ENCODE results near the gene ANKS4B. TPM values are rescaled to one million over a fixed set of nuclear protein-coding genes. Genes with fewer than 3 reads are reported as not detected.
"Not testable (repeated sequence)": the region's sequence is repeated elsewhere in the genome, so short reads cannot be mapped to it uniquely, and the experiment has no call there.

The ANKS4B gene
- total RNA-seq, 1 donor from 2014 or later: 0.03 TPM

GRCh38 chr16:21218153-21218552, 15.3 kb upstream of the ANKS4B start:
- no peak for DNase-seq (ENCODE audit: low read depth)

DNA sequence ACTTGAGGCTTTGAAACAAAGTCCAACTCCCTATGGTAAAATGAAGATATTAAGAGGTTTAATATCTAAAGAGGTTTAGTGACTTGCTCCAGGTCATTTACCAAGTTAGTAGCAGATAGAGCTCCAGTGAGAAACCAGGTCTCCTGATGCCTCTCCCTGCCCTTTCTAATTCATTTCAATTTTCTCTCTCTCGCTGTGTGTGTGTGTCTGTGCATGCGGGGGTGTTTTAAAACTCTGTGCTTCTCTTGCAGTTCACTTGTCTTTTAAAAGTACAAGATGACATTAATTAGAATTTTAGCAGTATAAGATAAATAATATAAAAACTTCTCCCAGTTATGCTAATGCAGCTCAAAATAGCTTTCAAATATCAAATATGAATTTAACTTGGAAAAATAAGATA, 13.9 kb upstream of the ANKS4B start:
- no peak for DNase-seq (ENCODE audit: low read depth)

GRCh38 chr16:21222495-21223337, 10.8 kb upstream of the ANKS4B start:
- DNase-seq (ENCODE audit: low read depth): no peak

GRCh38 chr16:21223787-21224186, 9.7 kb upstream of the ANKS4B start:
- no peak for DNase-seq (ENCODE audit: low read depth)

DNA sequence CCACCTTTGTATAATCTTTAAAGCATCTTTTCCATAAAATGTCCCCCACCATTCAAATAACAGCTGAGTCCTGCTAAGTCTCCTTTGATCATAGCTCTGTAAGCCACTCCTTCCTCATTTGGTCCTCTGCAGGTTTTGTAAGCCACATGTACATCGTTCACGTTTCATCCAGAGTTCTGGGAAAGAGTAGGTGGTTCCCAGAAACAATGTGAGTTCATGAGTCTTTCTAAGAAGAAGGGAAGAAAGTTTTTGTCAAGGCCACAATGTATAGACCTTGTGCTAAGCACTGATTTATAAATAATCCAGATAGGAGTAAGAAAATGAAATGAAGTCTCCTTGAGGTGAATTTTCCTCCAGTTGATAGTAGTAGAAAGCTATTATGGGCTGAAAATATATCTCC, 8.7 kb upstream of the ANKS4B start:
- no peak for DNase-seq (ENCODE audit: low read depth)

- DNase-seq (ENCODE audit: low read depth): no peak
Measured at GRCh38 chr16:21226749-21227148, 6.8 kb upstream of the ANKS4B start.

DNA sequence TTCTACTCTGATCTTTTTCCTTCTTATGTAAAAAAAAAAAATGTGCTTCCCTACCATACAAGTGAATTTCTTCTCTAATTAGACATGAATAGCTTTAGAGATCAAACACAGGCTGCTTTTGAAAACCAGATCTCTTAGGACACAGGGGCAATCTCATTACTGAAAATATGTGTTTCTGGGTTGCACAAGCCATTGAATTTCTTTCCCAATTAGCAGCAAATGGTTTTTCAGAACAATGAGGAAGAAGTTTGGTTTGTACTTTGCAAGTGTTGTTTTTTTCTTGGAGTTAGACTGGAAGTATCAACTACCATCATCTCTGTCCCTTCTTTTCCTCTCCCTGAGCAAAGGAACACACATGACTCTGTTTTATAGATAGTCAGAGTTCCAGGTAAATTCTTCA, 5.6 kb upstream of the ANKS4B start:
- no peak for DNase-seq (ENCODE audit: low read depth)

GRCh38 chr16:21228361-21228872, 5.1 kb upstream of the ANKS4B start:
- no peak for DNase-seq (ENCODE audit: low read depth)

DNA sequence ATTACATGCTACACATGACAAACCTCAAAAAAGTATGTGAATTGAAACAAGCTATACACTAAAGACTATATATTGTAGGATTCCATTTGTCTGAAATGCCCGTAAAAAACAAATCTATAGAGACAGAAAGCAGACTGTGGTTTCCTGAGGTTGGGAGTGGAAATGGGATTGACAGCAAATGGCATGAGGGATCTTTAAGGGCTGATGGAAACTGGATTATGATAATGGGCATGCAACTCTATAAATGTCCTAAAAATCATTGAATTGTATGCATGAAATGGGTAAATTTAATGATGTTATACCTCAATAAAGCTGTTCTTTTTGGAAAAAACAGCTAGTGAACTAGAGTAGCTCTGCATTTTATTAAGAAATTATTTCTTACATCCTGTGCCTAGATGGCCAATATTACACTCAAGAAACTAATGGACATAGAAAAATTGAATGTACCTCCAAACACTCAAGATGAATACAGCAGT, 416 bp upstream of the ANKS4B start:
- DNase-seq (ENCODE audit: low read depth): no peak

DNA sequence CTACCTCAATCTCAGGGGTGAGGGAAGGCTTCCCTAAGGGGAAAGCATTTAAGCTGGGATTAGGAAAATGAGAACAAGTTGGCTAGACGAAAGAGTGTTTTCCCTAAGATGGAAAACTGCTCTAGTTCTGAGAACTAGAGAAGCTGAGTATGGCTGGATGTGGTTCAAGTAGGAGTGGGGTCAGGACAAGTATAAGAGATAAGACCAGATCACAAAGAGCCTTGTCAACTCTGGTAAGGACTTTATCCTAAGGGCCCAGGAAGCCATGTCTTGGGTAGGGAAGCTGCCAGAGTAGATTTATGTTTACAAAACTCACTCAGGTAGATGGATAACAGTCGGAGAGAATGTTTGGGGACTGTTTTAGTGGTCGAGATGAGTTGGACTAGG, 1.7 kb downstream of the ANKS4B start:
- DNase-seq (ENCODE audit: low read depth): no peak

DNA sequence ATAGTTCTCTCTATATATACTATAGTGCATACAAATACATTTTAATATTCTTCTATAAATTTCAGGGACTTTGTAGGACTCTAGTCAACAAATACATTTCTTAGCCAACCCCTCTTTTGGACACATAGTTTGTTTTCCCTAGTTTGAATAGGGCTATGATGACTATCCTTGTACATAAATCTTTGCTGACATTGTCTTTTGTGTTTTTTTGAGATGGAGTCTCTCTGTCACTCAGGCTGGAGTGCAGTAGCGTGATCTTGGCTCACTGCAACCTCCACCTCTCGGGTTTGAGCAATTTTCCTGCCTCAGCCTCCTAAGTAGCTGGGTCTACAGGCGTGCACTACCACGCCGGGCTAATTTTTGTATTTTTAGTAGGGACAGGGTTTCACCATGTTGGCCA, 3.3 kb downstream of the ANKS4B start:
- no peak for DNase-seq (ENCODE audit: low read depth)

- no peak for DNase-seq (ENCODE audit: low read depth)
Measured at GRCh38 chr16:21239646-21240045, 6.1 kb downstream of the ANKS4B start.

GRCh38 chr16:21242756-21243155, 9.3 kb downstream of the ANKS4B start:
- no peak for DNase-seq (ENCODE audit: low read depth)

GRCh38 chr16:21244518-21245215, 11.2 kb downstream of the ANKS4B start:
- DNase-seq (ENCODE audit: low read depth): no peak

DNA sequence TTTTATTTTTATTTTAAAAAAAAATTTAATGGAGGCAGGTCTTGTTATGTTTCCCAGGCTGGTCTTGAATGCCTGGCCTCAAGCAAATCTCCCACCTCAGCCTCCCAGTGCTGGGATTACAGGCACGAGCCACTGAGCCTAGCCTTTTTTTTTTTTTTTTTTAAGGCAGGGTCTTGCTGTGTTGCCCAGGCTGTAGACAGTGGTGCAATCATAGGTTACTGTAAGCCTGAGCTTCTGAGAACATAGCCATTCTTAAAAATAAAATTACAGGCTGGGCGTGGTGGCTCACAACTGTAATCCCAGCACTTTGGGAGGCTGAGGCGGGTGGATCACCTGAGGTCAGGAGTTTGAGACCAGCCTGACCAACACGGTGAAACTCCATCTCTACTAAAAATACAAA, 14.7 kb downstream of the ANKS4B start:
- not testable (repeated sequence) for DNase-seq (ENCODE audit: low read depth)

DNA sequence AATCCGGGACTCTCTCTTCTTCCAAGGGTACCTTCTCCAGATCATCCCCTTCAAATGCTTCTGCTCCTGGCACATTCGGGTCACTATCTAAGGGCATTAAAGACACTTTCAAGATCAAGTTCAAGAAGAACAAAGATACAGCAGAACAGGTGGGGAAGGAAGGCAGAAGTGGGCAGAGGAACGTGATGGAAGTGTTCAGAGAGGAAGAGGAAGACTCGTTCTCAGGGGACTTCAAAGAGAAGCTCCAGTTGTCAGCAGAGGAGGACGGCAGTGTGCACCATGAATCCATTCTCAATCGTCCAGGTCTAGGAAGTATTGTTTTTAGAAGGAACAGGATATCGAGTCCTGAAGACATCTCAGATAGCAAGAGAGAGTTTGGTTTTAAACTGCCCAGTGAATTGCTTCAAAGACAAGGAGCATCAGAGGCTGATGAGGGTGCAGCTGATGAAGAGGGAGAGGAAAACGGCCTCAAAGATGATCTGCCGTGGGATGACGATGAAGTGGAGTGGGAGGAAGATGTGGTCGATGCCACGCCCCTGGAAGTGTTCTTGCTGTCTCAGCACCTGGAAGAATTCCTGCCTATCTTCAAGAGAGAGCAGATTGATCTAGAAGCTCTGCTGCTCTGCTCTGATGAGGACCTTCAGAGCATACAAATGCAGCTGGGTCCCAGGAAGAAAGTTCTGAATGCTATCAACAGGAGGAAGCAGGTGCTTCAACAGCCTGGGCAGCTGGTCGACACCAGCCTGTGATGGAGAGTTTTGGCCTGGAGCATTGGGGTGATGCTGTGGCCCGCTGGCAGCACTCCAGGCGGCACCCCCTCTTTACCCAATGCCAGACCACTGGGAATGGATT, 16.8 kb downstream of the ANKS4B start:
- no peak for DNase-seq (ENCODE audit: low read depth)

DNA sequence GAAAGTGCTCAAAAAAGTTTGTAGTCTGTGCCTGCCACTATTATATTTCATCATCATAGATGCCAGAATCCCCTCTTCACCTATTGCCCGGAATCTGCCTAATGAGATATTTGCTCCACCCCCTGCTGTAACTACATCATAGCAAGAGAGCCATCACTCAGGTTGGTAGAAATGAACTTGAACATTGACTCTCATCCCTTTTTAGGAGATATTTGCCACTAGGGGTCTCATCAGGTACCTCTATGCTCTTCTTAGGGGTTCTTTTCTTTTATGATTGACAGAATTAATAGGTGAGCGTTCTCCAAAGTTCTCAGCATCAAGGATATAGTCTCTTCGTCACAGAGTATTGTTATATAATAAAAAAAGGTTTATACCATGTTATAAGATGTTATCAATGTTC, 20.0 kb downstream of the ANKS4B start:
- DNase-seq (ENCODE audit: low read depth): no peak

DNA sequence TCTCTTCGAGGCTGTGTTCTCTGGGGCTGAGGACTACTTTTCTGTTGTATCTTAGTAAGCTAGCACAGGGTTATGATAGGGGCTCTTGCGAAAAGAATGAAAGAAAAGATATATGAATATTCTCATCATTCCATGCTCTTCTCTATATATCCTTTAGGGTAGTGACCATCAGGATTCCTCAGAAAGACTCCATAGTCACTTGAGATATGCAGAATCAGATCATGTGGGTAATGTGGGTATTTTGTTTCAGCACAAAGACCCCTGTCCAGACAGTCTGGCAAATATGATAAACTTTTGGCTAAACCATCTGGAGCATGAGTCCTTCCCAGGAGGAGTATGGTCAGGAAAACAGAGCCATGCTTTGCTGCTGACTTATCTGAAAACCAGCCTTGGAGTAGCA, 23.1 kb downstream of the ANKS4B start:
- no peak for DNase-seq (ENCODE audit: low read depth)

- DNase-seq (ENCODE audit: low read depth): no peak
Measured at GRCh38 chr16:21257284-21257683, 23.8 kb downstream of the ANKS4B start.

DNA sequence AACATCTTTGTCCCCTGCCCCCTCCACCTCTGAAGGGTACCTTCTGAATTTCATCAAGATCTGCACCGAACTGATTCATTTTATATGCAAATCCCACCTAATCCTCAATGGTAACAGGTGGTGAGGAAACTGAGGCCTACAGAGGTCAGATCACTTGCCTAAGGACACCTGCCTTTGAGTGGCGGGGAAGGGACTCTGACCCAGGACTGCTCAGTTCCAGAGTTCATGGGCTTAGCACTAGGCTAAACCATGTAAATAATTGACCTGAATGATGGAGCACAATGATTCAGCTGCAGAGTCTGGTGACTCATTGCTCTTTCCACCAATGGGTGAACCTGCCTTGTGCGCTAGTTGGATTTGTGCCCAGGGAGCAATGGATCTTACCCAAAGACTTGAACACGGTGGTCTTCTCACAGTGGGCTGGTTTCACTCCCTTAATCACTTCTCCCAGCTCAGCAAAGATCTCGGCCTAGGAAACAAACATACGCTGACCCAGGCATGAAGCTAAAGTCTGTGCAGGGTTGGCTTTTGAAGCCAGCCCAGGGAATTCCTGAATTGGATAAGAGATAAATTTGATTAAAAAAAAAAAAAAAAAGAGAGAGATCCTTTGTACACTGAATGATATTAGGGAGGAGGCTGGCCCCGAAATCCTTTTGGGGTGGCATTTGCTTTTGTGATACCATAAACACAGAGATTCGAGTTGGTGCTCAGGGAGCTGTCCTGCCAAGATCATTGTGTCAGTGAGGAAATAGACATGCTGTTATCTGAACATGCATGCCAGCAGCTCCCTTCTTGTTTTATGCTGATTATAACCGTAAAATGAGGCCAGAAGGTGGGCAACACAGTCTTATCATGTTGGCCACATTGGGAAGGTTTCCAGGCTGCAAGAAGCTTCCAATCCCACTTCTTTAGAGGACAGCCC, 27.6 kb downstream of the ANKS4B start:
- peak; percentile 36 for DNase-seq (ENCODE audit: low read depth)
